Keratinocyte (primary cell): ENCODE results near the gene OR7E24.

ENCODE experiments used
- EZH2 ChIP-seq: IDR thresholded peaks from one replicate; pipeline ENCODE4 v1.6.1; 2012; ENCODE audit warnings: inconsistent platforms, mild to moderate bottlenecking, low read length, moderate library complexity
- TF ChIP-seq, protein P1 (sequence below), 3 experiments: IDR thresholded peaks in 1 of 3; conservative IDR thresholded peaks in 1 of 3; optimal IDR thresholded peaks in 1 of 3; 2 replicates in 2 of 3; 3 replicates in 1 of 3; pipeline versions ENCODE3 to v1.5.1; 2011; ENCODE audit warnings: low read length in 3 of 3, mild to moderate bottlenecking in 3 of 3, moderate library complexity in 2 of 3, control low read depth in 1 of 3, inconsistent platforms in 1 of 3; ENCODE audit not compliant: insufficient read depth in 2 of 3; ENCODE audit errors: extremely low read depth in 1 of 3

DNA sequence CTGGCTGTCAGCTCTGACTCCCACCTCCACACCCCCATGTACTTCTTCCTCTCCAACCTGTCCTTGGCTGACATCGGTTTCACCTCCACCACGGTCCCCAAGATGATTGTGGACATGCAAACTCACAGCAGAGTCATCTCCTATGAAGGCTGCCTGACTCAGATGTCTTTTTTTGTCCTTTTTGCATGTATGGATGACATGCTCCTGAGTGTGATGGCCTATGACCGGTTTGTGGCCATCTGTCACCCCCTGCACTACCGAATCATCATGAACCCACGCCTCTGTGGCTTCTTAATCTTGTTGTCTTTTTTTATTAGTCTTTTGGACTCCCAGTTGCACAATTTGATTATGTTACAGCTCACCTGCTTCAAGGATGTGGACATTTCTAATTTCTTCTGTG, 506 bp downstream of the OR7E24 start:
- TF ChIP-seq, protein P1, sequence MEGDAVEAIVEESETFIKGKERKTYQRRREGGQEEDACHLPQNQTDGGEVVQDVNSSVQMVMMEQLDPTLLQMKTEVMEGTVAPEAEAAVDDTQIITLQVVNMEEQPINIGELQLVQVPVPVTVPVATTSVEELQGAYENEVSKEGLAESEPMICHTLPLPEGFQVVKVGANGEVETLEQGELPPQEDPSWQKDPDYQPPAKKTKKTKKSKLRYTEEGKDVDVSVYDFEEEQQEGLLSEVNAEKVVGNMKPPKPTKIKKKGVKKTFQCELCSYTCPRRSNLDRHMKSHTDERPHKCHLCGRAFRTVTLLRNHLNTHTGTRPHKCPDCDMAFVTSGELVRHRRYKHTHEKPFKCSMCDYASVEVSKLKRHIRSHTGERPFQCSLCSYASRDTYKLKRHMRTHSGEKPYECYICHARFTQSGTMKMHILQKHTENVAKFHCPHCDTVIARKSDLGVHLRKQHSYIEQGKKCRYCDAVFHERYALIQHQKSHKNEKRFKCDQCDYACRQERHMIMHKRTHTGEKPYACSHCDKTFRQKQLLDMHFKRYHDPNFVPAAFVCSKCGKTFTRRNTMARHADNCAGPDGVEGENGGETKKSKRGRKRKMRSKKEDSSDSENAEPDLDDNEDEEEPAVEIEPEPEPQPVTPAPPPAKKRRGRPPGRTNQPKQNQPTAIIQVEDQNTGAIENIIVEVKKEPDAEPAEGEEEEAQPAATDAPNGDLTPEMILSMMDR (optimal IDR thresholded peaks at IDR 0.05 in 1 of 3, IDR thresholded peaks at IDR 0.05 in 1 of 3, conservative IDR thresholded peaks at IDR 0.05 in 1 of 3; ENCODE audit: extremely low read depth in 1 of 3, insufficient read depth in 2 of 3, low read length in 3 of 3): no peak
- TF ChIP-seq EZH2: no peak
